ENCODE measurements around the gene CLSTN2.

CLSTN2 gene

GRCh38 chr3:139935016-139935865, at the start of gene CLSTN2:
Gene CLSTN2 (plus strand): TSS chr3:139935185.
- DNase-seq: peak; percentile 61 to 95

- DNase-seq: no peak
Observed at GRCh38 chr3:139887431-139887830, 47.6 kb upstream of the CLSTN2 start.

GRCh38 chr3:139888561-139889140, 46.3 kb upstream of the CLSTN2 start:
- no peak for DNase-seq

GRCh38 chr3:139893267-139893962, 41.6 kb upstream of the CLSTN2 start:
- no peak for DNase-seq

GRCh38 chr3:139893963-139894642, 40.9 kb upstream of the CLSTN2 start:
- no peak for DNase-seq

GRCh38 chr3:139894643-139894989, 40.4 kb upstream of the CLSTN2 start:
- DNase-seq: no peak

GRCh38 chr3:139897759-139898158, 37.2 kb upstream of the CLSTN2 start:
- no peak for DNase-seq

- no peak for DNase-seq
Observed at GRCh38 chr3:139906418-139906817, 28.6 kb upstream of the CLSTN2 start.

- no peak for DNase-seq
Observed at GRCh38 chr3:139909811-139910210, 25.2 kb upstream of the CLSTN2 start.

- peak; percentile 98 to 99 for DNase-seq
Observed at GRCh38 chr3:139916271-139916670, 18.7 kb upstream of the CLSTN2 start.

GRCh38 chr3:139917226-139917785, 17.7 kb upstream of the CLSTN2 start:
- DNase-seq: peak; percentile 38 to 55

- DNase-seq: no peak
Observed at GRCh38 chr3:139928708-139929505, 6.1 kb upstream of the CLSTN2 start.

- no peak for DNase-seq
Observed at GRCh38 chr3:139930211-139930610, 4.8 kb upstream of the CLSTN2 start.

GRCh38 chr3:139933766-139934165, 1.2 kb upstream of the CLSTN2 start:
- DNase-seq: peak; percentile 71 to 78

GRCh38 chr3:139934613-139935015, 371 bp upstream of the CLSTN2 start:
- peak; percentile 94 to 97 for DNase-seq

GRCh38 chr3:139935866-139936817, 1.2 kb downstream of the CLSTN2 start:
- DNase-seq: peak; percentile 34 to 85

GRCh38 chr3:139937674-139938279, 2.8 kb downstream of the CLSTN2 start:
- peak; percentile 41 to 76 for DNase-seq

- DNase-seq: no peak
Observed at GRCh38 chr3:139939681-139940190, 4.8 kb downstream of the CLSTN2 start.

GRCh38 chr3:139940622-139941021, 5.6 kb downstream of the CLSTN2 start:
- DNase-seq: no peak

- DNase-seq: no peak
Observed at GRCh38 chr3:139941580-139941979, 6.6 kb downstream of the CLSTN2 start.

Data from NCI-H526 (cell line).